ENCODE data around the gene LRRC34. TPM values are rescaled to one million over a fixed set of nuclear protein-coding genes. Genes with fewer than 3 reads are reported as not detected.

LRRC34 gene
- total and polyA plus RNA-seq, 2 experiments from 2014 or later: 0.50 to 0.97 TPM

DNA sequence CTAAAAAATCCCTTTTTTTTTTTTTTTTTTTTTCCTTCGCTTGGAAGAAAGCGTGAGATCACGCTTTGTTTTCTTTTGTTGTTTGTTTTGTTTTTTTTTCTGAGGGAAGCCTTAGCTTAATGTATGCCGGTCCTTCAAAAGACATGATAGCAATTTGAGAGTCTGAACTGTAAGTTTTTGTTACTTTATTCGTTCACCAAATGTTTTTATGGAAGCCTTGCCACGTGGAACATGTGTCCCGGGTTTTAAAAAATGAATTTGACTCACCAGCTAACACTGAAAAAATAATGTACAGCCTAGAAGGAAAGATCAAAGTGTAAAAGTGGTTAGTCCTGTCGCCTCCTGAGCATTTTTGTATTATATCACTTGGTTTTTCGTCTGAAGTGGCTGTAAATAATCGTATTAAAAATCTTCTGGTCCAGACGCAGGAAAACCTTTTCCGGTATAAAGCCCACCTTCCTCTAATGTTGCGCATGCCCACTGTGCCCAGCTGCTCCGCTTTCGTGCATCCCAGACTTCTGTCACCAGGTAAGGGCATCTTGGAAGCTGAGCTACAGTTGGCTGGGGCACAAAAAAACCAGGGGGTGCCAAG, 40.3 kb downstream of the LRRC34 start:
- peak overlapping the region; percentile 66 for H3K4me3 ChIP-seq
- no peaks in the 10 kb centered on the region for H3K36me3 ChIP-seq (replicated peaks; ENCODE audit: insufficient read depth, low read depth)
- H3K9me2 ChIP-seq (replicated peaks; ENCODE audit: insufficient read depth): no peaks in the 10 kb centered on the region
- H3K27me3 ChIP-seq: no peaks in the 10 kb centered on the region
- WGBS (ENCODE audit: low lambda C conversion rate, missing lambda C conversion rate): under 1% methylated on average over 15 of the region's 15 CpGs
- H3K9me3 ChIP-seq (ENCODE audit: low read depth): no peaks in the 10 kb centered on the region
- peak overlapping the region; percentile 79 for H2AFZ ChIP-seq
- peaks cover 11% of the 10 kb centered on the region for H3K4me1 ChIP-seq (ENCODE audit: insufficient read depth)
- H3K27ac ChIP-seq: peak overlapping the region; percentile 99
- DNase-seq (ENCODE audit: low spot score): peak; percentile 90
- TF ChIP-seq EZH2phosphoT487 (IDR thresholded peaks at IDR 0.05; ENCODE audit: low read depth, severe bottlenecking, unreplicated experiment) (no peak), EZH2 (IDR thresholded peaks at IDR 0.05; ENCODE audit: borderline replicate concordance) (no peak)
- TF ChIP-seq, protein P1, sequence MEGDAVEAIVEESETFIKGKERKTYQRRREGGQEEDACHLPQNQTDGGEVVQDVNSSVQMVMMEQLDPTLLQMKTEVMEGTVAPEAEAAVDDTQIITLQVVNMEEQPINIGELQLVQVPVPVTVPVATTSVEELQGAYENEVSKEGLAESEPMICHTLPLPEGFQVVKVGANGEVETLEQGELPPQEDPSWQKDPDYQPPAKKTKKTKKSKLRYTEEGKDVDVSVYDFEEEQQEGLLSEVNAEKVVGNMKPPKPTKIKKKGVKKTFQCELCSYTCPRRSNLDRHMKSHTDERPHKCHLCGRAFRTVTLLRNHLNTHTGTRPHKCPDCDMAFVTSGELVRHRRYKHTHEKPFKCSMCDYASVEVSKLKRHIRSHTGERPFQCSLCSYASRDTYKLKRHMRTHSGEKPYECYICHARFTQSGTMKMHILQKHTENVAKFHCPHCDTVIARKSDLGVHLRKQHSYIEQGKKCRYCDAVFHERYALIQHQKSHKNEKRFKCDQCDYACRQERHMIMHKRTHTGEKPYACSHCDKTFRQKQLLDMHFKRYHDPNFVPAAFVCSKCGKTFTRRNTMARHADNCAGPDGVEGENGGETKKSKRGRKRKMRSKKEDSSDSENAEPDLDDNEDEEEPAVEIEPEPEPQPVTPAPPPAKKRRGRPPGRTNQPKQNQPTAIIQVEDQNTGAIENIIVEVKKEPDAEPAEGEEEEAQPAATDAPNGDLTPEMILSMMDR (IDR thresholded peaks at IDR 0.05; ENCODE audit: poor library complexity): no peak
- peaks cover 5% of the 10 kb centered on the region for H4K20me1 ChIP-seq (ENCODE audit: insufficient read depth, poor library complexity, severe bottlenecking)
- peaks cover 35% of the 10 kb centered on the region for H3K79me2 ChIP-seq
- peak overlapping the region; percentile 74 for H3K4me2 ChIP-seq

DNA sequence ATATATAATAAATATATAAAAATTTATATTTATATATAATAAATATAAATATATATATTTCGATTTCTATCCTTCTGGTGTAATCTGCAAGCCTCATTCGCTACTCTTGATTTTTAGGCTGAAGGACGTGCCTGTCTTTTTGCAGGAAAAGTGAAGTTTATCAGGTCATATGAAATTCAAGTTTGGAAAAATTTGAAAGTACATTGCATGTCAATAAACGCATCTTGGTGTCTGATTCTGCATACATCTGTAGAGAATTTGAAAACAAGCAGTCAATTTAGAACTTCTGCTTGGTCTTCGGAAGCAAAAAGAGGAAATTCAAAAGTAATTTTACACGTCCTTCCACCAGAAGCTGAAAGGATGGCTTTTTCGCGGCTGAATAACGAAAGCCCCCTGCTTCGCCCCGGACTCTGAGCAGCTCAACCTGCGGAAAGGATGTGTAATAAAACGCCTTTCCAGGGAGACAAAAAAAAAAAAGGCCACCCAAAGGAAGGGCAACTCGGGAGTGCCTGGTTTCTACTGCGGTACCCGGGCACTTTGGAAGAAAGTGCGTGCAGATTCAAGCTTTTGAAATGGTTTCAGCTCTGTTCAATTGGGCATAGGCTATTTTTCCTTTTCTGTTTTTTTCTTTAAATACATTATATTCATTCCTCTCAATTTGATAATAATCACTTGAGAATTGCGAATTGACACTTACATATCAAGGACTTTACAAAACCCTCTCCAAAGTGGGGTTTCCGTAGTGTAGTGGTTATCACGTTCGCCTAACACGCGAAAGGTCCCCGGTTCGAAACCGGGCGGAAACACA, 41.0 kb downstream of the LRRC34 start:
- WGBS (ENCODE audit: low lambda C conversion rate, missing lambda C conversion rate): under 1% methylated on average over 27 of the region's 27 CpGs
- Histone ChIP-seq H3K4me2 (peak overlapping the region; percentile 74), H3K9me2 (replicated peaks; ENCODE audit: insufficient read depth) (no peaks in the 10 kb centered on the region), H3K4me3 (peak overlapping the region; percentile 66), H3K27me3 (no peaks in the 10 kb centered on the region), H4K20me1 (ENCODE audit: insufficient read depth, poor library complexity, severe bottlenecking) (peaks cover 5% of the 10 kb centered on the region), H3K79me2 (peaks cover 28% of the 10 kb centered on the region), H3K4me1 (ENCODE audit: insufficient read depth) (peaks cover 11% of the 10 kb centered on the region), H3K27ac (peak overlapping the region; percentile 99), H3K9me3 (ENCODE audit: low read depth) (no peaks in the 10 kb centered on the region), H3K36me3 (replicated peaks; ENCODE audit: insufficient read depth, low read depth) (no peaks in the 10 kb centered on the region), H2AFZ (peak overlapping the region; percentile 91)
- TF ChIP-seq, protein P1 (IDR thresholded peaks at IDR 0.05; ENCODE audit: poor library complexity): no peak
- no peak for TF ChIP-seq EZH2phosphoT487 (IDR thresholded peaks at IDR 0.05; ENCODE audit: low read depth, severe bottlenecking, unreplicated experiment)
- TF ChIP-seq EZH2 (IDR thresholded peaks at IDR 0.05; ENCODE audit: borderline replicate concordance): no peak
- peak; percentile 87 for DNase-seq (ENCODE audit: low spot score)

DNA sequence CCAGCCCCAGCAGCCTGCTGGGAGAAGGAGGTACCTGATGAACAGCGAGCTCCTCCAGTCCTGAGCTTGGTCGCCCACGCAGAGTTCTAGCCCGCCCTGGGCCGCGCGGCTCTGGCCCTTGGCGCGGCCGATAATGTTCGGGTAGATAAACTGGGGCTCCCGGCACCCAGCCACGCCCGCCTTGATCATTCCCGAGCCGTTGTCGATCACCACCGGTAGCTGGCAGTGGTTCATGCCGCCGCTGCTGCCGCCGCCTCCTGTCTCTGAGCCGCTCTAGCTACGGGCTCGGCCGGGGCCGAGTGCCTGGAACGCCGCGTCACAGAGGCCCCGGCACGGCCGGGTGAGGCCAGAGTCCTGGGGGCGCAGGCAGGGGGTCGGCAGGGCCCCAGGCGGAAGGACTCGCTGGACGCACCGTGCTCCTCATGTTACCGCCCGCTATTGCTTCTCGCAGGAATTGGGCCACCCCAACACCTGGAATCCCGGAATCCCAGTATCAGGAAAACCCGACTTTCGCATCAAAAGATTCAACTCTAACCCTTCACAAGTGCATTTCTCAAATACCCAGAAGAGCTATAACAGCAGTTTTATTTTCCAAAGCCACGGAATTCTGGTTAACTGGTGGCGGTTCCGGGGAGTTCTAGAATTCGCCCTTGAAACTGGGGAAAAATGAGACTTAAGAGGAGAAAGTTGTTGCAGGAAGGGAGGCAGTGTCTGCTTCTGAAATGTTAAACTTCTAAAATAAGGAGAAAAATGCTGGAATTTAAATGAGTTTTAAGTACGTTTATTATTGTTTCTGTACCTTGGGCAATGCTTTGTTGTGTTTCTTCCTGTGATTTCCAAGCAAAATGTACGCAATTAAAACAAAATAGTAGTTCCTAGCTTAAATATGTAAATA, 43.2 kb downstream of the LRRC34 start, which contains the start of gene ACTRT3:
TSS of gene ACTRT3 (minus strand) at position 275 of the 895 bp plus-strand sequence. CDS start at position 234, 41 bp downstream.
- Histone ChIP-seq H3K4me3 (peak within 1 kb of the TSS; percentile 24), H3K9me3 (ENCODE audit: low read depth) (no peaks in the 10 kb centered on the region), H3K27ac (peak within 1 kb of the TSS; percentile 85), H3K27me3 (no peaks in the 10 kb centered on the region), H4K20me1 (ENCODE audit: insufficient read depth, poor library complexity, severe bottlenecking) (no peaks in the 10 kb centered on the region), H2AFZ (peak within 1 kb of the TSS; percentile 61), H3K4me2 (peak within 1 kb of the TSS; percentile 73), H3K79me2 (peaks cover 9% of the 10 kb centered on the region), H3K9me2 (replicated peaks; ENCODE audit: insufficient read depth) (no peaks in the 10 kb centered on the region), H3K4me1 (ENCODE audit: insufficient read depth) (peaks cover 1% of the 10 kb centered on the region), H3K36me3 (replicated peaks; ENCODE audit: insufficient read depth, low read depth) (no peaks in the 10 kb centered on the region)
- TF ChIP-seq EZH2phosphoT487 (IDR thresholded peaks at IDR 0.05; ENCODE audit: low read depth, severe bottlenecking, unreplicated experiment) (no peak), EZH2 (IDR thresholded peaks at IDR 0.05; ENCODE audit: borderline replicate concordance) (no peak)
- TF ChIP-seq, protein P1 (IDR thresholded peaks at IDR 0.05; ENCODE audit: poor library complexity): peak; percentile 7
- 3% methylated on average over 42 of the region's 51 CpGs for WGBS (ENCODE audit: low lambda C conversion rate, missing lambda C conversion rate)
- peak; percentile 85 for DNase-seq (ENCODE audit: low spot score)
